ENCODE data around the gene CD244.

- TF ChIP-seq, protein P1, sequence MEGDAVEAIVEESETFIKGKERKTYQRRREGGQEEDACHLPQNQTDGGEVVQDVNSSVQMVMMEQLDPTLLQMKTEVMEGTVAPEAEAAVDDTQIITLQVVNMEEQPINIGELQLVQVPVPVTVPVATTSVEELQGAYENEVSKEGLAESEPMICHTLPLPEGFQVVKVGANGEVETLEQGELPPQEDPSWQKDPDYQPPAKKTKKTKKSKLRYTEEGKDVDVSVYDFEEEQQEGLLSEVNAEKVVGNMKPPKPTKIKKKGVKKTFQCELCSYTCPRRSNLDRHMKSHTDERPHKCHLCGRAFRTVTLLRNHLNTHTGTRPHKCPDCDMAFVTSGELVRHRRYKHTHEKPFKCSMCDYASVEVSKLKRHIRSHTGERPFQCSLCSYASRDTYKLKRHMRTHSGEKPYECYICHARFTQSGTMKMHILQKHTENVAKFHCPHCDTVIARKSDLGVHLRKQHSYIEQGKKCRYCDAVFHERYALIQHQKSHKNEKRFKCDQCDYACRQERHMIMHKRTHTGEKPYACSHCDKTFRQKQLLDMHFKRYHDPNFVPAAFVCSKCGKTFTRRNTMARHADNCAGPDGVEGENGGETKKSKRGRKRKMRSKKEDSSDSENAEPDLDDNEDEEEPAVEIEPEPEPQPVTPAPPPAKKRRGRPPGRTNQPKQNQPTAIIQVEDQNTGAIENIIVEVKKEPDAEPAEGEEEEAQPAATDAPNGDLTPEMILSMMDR (IDR thresholded peaks at IDR 0.05) = no peak
- TF ChIP-seq POLR2A (IDR thresholded peaks at IDR 0.05) (no peak), EP300 (IDR thresholded peaks at IDR 0.05) (no peak), POLR2AphosphoS5 (IDR thresholded peaks at IDR 0.05) (no peak)
These were observed at the start of gene CD244 for GRCh38 chr1:160862203-160863060.
